GM12878 (cell line): ENCODE results near the gene PALLD. TPM values are rescaled to one million over a fixed set of nuclear protein-coding genes. Genes with fewer than 3 reads are reported as not detected.

Experiments used
- ATAC-seq: fragments of 200-7000 bp; cut with Tn5 transposase; 3 replicates; pipeline ENCODE4 v1.9.1; 2020; ENCODE audit warnings: mild to moderate bottlenecking, moderate library complexity
- BruUV-seq: library from RNA; stranded (reverse); fragments of 400-500 nt; replicated peaks from 2 replicates; lab custom pipeline; 2021; lab: Mats Ljungman, UMichigan
- CTCF ChIA-PET: fragments of 300-600 bp; sonication (Branson Sonifier 250); formaldehyde crosslinking; extraction: SDS; loops from one replicate; lab custom pipeline; 2021; ENCODE audit warnings: inconsistent platforms; lab: Yijun Ruan, JAX
- POLR2A ChIA-PET: fragments of 350-600 bp; formaldehyde crosslinking; extraction: SDS; loops from one replicate; lab custom pipeline; 2021; ENCODE audit warnings: inconsistent platforms; lab: Charles Lee
- RAD21 ChIA-PET: fragments of 300-600 bp; sonication (Branson Sonifier 250); formaldehyde crosslinking; loops from one replicate; lab custom pipeline; 2023; ENCODE audit warnings: antibody characterized with exemption; ENCODE audit not compliant: unreplicated experiment; lab: Charles Lee
- SMC1A ChIA-PET: fragments of 300-600 bp; sonication (Branson Sonifier 250); formaldehyde crosslinking; loops from one replicate; lab custom pipeline; 2023; ENCODE audit not compliant: unreplicated experiment, uncharacterized antibody; lab: Charles Lee
- DNase-seq: peaks from one replicate; pipeline ENCODE4 v3.0.0-alpha.2; 2011; ENCODE audit warnings: low read depth, low spot score
- FAIRE-seq: peaks from 3 replicates; lab custom pipeline; 2011; peaks lifted over from hg19 to GRCh38; lab: Jason Lieb, UNC
- H2AFZ ChIP-seq: 2 replicates; pipeline ENCODE4 v1.6.0; 2011; ENCODE audit warnings: low read depth, low read length, control low read depth; ENCODE audit not compliant: control insufficient read depth
- H3K27ac ChIP-seq: 2 replicates; pipeline ENCODE4 v1.5.1; 2011; ENCODE audit warnings: control low read depth; ENCODE audit not compliant: control insufficient read depth, insufficient read depth
- H3K27me3 ChIP-seq, 2 experiments: replicated peaks in 1 of 2; 2 replicates each; pipeline versions ENCODE4 v1.6.0 to v1.6.1; 2011; ENCODE audit warnings: low read length in 1 of 2; ENCODE audit not compliant: control insufficient read depth in 2 of 2, insufficient read depth in 2 of 2
- H3K36me3 ChIP-seq, 2 experiments: 2 replicates each; pipeline ENCODE4 v1.5.1; 2011; ENCODE audit warnings: low read length in 1 of 2; ENCODE audit not compliant: control insufficient read depth in 2 of 2, insufficient read depth in 2 of 2
- H3K4me1 ChIP-seq: 2 replicates; pipeline ENCODE4 v1.6.1; 2011; ENCODE audit warnings: mild to moderate bottlenecking, low read length, moderate library complexity, mixed read lengths; ENCODE audit not compliant: control insufficient read depth, insufficient read depth
- H3K4me2 ChIP-seq: 2 replicates; pipeline ENCODE4 v1.6.0; 2011; ENCODE audit warnings: control low read depth; ENCODE audit not compliant: control insufficient read depth, insufficient read depth
- H3K4me3 ChIP-seq: fragments of 200-600 bp; sonication (generic); 2 replicates; pipeline ENCODE4 v1.5.1; 2016
- H3K79me2 ChIP-seq: 2 replicates; pipeline ENCODE4 v1.6.0; 2011; ENCODE audit warnings: low read length; ENCODE audit not compliant: control insufficient read depth, insufficient read depth
- H3K9ac ChIP-seq: 2 replicates; pipeline ENCODE4 v1.8.0; 2011; ENCODE audit warnings: low read length, control low read depth, mixed read lengths; ENCODE audit not compliant: control insufficient read depth, insufficient read depth
- H3K9me3 ChIP-seq: replicated peaks from 3 replicates; pipeline ENCODE4 v1.5.1; 2011; ENCODE audit warnings: mild to moderate bottlenecking, low read length; ENCODE audit not compliant: control insufficient read depth, insufficient read depth
- H4K20me1 ChIP-seq: 2 replicates; pipeline ENCODE4 v1.6.0; 2011; ENCODE audit not compliant: control insufficient read depth, insufficient read depth
- BCL11A ChIP-seq: IDR thresholded peaks from 2 replicates; pipeline ENCODE4 v1.6.1; 2011; ENCODE audit warnings: low read depth, low read length
- EGR1 ChIP-seq, 2 experiments: IDR thresholded peaks; 1 replicate in 1 of 2; 2 replicates in 1 of 2; pipeline ENCODE4 v1.6.1; 2011 to 2012; ENCODE audit warnings: low read depth in 2 of 2, low read length in 2 of 2, borderline replicate concordance in 1 of 2, mild to moderate bottlenecking in 1 of 2, moderate library complexity in 1 of 2
- GATAD2B ChIP-seq: fragments of 450-650 bp; conservative IDR thresholded peaks from 2 replicates; pipeline ENCODE4 v1.6.1; 2017; ENCODE audit warnings: low read depth, mild to moderate bottlenecking, moderate library complexity
- IKZF1 ChIP-seq: fragments of 450-650 bp; conservative IDR thresholded peaks from 2 replicates; pipeline ENCODE4 v1.6.1; 2017; ENCODE audit warnings: antibody characterized with exemption, mild to moderate bottlenecking
- NFYA ChIP-seq: IDR thresholded peaks from 2 replicates; pipeline ENCODE4 v1.6.1; 2011; ENCODE audit warnings: low read depth, mild to moderate bottlenecking, low read length, improper control_type of control experiment, borderline replicate concordance
- SRF ChIP-seq, 2 experiments: IDR thresholded peaks; 2 replicates each; pipeline ENCODE4 v1.6.1; 2011; ENCODE audit warnings: low read depth in 2 of 2, low read length in 2 of 2, mild to moderate bottlenecking in 1 of 2, moderate library complexity in 1 of 2
- SUZ12 ChIP-seq: fragments of 200-600 bp; sonication (generic); IDR thresholded peaks from one replicate; pipeline ENCODE4 v1.6.1; 2018; ENCODE audit warnings: antibody characterized with exemption, mild to moderate bottlenecking; ENCODE audit not compliant: unreplicated experiment
- WGBS: methylation state at CpG from one replicate; pipeline ENCODE4 v1.1.6; 2016; ENCODE audit warnings: low lambda C conversion rate; ENCODE audit not compliant: insufficient replicate concordance, insufficient coverage; ENCODE audit errors: missing lambda C conversion rate; 5-methylcytosine and 5-hydroxymethylcytosine counted together
- in situ Hi-C: fragments of 300-500 bp; cut with MboI; formaldehyde crosslinking; loops from 9 replicates; pipeline ENCODE4 v1.14.3; 2018; ENCODE audit warnings: mixed read lengths
- intact Hi-C: fragments of 100-400 bp; cut with micrococcal nuclease; formaldehyde crosslinking; loops from one replicate; pipeline ENCODE4 v1.14.2; 2022; ENCODE audit not compliant: unreplicated experiment
- polyA plus RNA-seq, 11 experiments: library from polyadenylated mRNA; depleted of rRNA in 4 of 11; unstranded in 6 of 11; stranded (reverse) in 5 of 11; fragments of >200 nt; fragmentation: Nextera tagmentation in 4 of 11; fragmentation: Illumina TruSeq in 1 of 11; extraction: Ambion mirVana in 4 of 11; extraction: Trizol in 1 of 11; gene quantifications; 1 replicate in 1 of 11; 2 replicates in 10 of 11; pipeline versions ENCODE4 v1.2.1 to v1.2.3, GENCODE V29; 2011 to 2016; ENCODE audit warnings: inconsistent platforms in 2 of 11, missing spikeins in 2 of 11, low read depth in 1 of 11
- total RNA-seq, 4 experiments: library from RNA; depleted of rRNA in 3 of 4; stranded (reverse); fragments of >200 nt in 3 of 4; fragmentation: Illumina TruSeq in 1 of 4; extraction: Trizol in 1 of 4; gene quantifications; 2 replicates each; pipeline versions ENCODE4 v1.2.1 to v1.2.3, GENCODE V29; 2013 to 2021
- TF ChIP-seq, protein P1 (sequence below): fragments of 450-650 bp; formaldehyde crosslinking; IDR thresholded peaks from 2 replicates; pipeline ENCODE4 v1.4.0; 2020; ENCODE audit warnings: mild to moderate bottlenecking, moderate library complexity
- TF ChIP-seq, protein P2 (sequence below): fragments of 450-650 bp; IDR thresholded peaks from 2 replicates; pipeline ENCODE4 v1.6.1; 2016; ENCODE audit warnings: mild to moderate bottlenecking
- TF ChIP-seq, protein P3 (sequence below): fragments of 450-650 bp; formaldehyde crosslinking; IDR thresholded peaks from 2 replicates; pipeline ENCODE4 v1.4.0; 2022; ENCODE audit warnings: mild to moderate bottlenecking, moderate library complexity

The PALLD gene
- total and polyA plus RNA-seq, 10 of the 15 experiments (the other 5 are each of a cell fraction or from before 2014, with no cell fraction given): 1.0 to 7.7 (median 1.7) TPM

DNA sequence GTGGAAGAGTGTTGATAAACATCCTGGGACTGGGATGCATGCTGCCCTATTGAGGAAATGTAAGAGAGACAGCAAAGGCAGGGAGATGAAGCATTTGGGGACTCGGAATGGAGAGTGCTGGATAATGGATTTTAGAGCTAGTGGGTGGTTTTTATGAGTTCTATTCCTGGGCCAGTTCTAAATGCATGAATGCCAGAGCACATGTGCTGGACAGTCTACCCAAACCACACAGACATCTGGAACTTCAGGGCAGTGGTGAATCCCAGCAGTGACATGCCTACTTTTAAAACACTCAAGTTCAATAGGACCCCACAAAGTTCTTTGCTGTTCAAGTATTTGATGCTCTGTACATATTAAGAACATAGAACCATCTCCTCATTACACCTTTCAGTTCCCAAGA, 379.3 kb downstream of the PALLD start (continued):
- TF ChIP-seq, protein P1, sequence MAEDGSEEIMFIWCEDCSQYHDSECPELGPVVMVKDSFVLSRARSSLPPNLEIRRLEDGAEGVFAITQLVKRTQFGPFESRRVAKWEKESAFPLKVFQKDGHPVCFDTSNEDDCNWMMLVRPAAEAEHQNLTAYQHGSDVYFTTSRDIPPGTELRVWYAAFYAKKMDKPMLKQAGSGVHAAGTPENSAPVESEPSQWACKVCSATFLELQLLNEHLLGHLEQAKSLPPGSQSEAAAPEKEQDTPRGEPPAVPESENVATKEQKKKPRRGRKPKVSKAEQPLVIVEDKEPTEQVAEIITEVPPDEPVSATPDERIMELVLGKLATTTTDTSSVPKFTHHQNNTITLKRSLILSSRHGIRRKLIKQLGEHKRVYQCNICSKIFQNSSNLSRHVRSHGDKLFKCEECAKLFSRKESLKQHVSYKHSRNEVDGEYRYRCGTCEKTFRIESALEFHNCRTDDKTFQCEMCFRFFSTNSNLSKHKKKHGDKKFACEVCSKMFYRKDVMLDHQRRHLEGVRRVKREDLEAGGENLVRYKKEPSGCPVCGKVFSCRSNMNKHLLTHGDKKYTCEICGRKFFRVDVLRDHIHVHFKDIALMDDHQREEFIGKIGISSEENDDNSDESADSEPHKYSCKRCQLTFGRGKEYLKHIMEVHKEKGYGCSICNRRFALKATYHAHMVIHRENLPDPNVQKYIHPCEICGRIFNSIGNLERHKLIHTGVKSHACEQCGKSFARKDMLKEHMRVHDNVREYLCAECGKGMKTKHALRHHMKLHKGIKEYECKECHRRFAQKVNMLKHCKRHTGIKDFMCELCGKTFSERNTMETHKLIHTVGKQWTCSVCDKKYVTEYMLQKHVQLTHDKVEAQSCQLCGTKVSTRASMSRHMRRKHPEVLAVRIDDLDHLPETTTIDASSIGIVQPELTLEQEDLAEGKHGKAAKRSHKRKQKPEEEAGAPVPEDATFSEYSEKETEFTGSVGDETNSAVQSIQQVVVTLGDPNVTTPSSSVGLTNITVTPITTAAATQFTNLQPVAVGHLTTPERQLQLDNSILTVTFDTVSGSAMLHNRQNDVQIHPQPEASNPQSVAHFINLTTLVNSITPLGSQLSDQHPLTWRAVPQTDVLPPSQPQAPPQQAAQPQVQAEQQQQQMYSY (CRISPR knock-in tag): no peak
- TF ChIP-seq, protein P2, sequence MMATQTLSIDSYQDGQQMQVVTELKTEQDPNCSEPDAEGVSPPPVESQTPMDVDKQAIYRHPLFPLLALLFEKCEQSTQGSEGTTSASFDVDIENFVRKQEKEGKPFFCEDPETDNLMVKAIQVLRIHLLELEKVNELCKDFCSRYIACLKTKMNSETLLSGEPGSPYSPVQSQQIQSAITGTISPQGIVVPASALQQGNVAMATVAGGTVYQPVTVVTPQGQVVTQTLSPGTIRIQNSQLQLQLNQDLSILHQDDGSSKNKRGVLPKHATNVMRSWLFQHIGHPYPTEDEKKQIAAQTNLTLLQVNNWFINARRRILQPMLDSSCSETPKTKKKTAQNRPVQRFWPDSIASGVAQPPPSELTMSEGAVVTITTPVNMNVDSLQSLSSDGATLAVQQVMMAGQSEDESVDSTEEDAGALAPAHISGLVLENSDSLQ: no peak
- TF ChIP-seq, all 136 proteins: peak for 0

DNA sequence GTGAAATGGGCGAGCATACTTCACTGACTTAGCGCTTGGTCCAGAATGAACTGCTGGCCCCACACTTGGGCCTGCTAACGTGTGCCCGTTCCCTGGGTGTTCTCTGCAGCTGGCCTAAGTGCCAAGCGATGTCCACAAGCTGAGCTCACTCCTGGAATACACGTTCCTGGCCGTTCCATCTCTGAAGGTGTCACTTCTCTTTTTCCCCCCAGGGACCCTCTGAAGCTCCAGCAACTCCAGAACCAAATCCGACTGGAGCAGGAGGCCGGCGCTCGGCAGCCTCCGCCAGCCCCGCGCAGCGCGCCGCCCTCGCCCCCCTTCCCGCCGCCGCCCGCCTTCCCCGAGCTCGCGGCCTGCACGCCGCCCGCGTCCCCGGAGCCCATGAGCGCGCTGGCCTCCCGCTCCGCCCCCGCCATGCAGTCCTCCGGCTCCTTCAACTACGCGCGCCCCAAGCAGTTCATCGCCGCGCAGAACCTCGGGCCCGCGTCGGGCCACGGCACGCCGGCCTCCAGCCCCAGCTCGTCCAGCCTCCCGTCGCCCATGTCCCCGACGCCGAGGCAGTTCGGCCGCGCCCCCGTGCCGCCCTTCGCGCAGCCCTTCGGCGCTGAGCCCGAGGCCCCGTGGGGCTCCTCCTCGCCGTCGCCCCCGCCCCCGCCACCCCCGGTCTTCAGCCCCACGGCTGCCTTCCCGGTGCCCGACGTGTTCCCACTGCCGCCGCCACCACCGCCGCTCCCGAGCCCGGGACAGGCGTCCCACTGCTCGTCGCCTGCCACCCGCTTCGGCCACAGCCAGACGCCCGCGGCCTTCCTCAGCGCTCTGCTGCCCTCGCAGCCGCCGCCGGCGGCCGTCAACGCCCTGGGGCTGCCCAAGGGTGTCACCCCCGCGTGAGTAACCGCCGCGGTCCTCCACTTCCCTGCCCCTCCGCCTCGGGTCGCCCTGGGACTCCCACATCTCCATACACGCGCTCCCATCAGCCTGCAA, 380.9 kb downstream of the PALLD start:
- Histone ChIP-seq H3K79me2 (no peaks in the 10 kb centered on the region), H3K4me1 (0 out of 2 replicates have a peak, but pooled peaks cover 4% of the 10 kb centered on the region), H3K9me3 (no peaks in the 10 kb centered on the region), H3K4me2 (peak overlapping the region; percentile 62; the same call in 1 of the 2 replicates), H3K36me3 (no peaks in the 10 kb centered on the region), H3K9ac (no peak overlapping the region), H2AFZ (no peak overlapping the region), H3K27ac (no peak overlapping the region), H3K27me3 (no peaks in the 10 kb centered on the region), H4K20me1 (no peaks in the 10 kb centered on the region), H3K4me3 (0 out of 2 replicates have a peak overlapping the region, but pooled peaks have one; percentile 16)
- ChIA-PET RAD21 (interaction anchor here (0.7 kb wide), 1 partner anchor 25 kb away, joined by 3 read pairs; no protein-coding TSS in a partner anchor), CTCF (no interaction called here), SMC1A (interaction anchor here (0.7 to 3.9 kb wide), 2 partner anchors 145 to 166 kb away, joined by 3 to 19 read pairs; no protein-coding TSS in a partner anchor), POLR2A (no interaction called here)
- FAIRE-seq (no peak), DNase-seq (no peak), ATAC-seq (peak; percentile 64)
- in situ Hi-C loops (no loop called here), intact Hi-C loops (loop anchor here (2.0 kb wide), 1 partner anchor 167 kb away; no protein-coding TSS in a partner anchor)
- no TSS peak for BruUV-seq
- WGBS: 18% methylated on average over 24 of the region's 108 CpGs
- TF ChIP-seq BCL11A: no peak
- TF ChIP-seq NFYA: no peak
- peak in 1 of 2 experiments; percentile 61; a peak in 1 of 3 replicates for TF ChIP-seq EGR1 (IDR thresholded peaks at IDR 0.05; ENCODE audit: borderline replicate concordance in 1 of 2, low read depth in 2 of 2, low read length in 2 of 2)
- 0 out of 2 replicates have a peak, but pooled peaks have one; percentile 68 for TF ChIP-seq GATAD2B
- peak; percentile 59 for TF ChIP-seq SUZ12
- peak; percentile 64 for TF ChIP-seq IKZF1
- TF ChIP-seq, protein P3, sequence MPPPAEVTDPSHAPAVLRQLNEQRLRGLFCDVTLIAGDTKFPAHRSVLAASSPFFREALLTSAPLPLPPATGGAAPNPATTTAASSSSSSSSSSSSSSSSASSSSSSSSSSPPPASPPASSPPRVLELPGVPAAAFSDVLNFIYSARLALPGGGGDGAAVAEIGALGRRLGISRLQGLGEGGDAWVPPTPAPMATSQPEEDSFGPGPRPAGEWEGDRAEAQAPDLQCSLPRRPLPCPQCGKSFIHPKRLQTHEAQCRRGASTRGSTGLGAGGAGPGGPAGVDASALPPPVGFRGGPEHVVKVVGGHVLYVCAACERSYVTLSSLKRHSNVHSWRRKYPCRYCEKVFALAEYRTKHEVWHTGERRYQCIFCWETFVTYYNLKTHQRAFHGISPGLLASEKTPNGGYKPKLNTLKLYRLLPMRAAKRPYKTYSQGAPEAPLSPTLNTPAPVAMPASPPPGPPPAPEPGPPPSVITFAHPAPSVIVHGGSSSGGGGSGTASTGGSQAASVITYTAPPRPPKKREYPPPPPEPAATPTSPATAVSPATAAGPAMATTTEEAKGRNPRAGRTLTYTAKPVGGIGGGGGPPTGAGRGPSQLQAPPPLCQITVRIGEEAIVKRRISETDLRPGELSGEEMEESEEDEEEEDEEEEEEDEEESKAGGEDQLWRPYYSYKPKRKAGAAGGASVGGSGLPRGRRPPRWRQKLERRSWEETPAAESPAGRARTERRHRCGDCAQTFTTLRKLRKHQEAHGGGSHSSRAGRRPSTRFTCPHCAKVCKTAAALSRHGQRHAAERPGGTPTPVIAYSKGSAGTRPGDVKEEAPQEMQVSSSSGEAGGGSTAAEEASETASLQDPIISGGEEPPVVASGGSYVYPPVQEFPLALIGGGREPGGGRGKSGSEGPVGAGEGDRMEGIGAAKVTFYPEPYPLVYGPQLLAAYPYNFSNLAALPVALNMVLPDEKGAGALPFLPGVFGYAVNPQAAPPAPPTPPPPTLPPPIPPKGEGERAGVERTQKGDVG: no peak
- no peak for TF ChIP-seq SRF (IDR thresholded peaks at IDR 0.05; ENCODE audit: low read depth in 2 of 2, low read length in 2 of 2)
